Adipocyte (in vitro differentiated cells): ENCODE measurements around the gene IP6K3.
A peak's percentile ranks its signal among the peaks of the same experiment; 100 is the strongest.

Experiments used
- DNase-seq: peaks from one replicate; pipeline ENCODE4 v3.0.0-alpha.2; 2015; ENCODE audit warnings: low read depth
- H3K27me3 ChIP-seq: replicated peaks from 2 replicates; pipeline ENCODE4 v1.7.0; 2013; ENCODE audit warnings: mild to moderate bottlenecking, low read length, moderate library complexity; ENCODE audit not compliant: control insufficient read depth, insufficient read depth
- H3K36me3 ChIP-seq: 2 replicates; pipeline ENCODE4 v1.7.0; 2013; ENCODE audit warnings: low read length, mild to moderate bottlenecking, moderate library complexity; ENCODE audit not compliant: control insufficient read depth, insufficient read depth, severe bottlenecking
- H3K4me1 ChIP-seq: 2 replicates; pipeline ENCODE4 v1.7.0; 2013; ENCODE audit warnings: mild to moderate bottlenecking, low read length, moderate library complexity; ENCODE audit not compliant: control insufficient read depth, insufficient read depth
- H3K4me3 ChIP-seq: 2 replicates; pipeline ENCODE4 v1.7.0; 2013; ENCODE audit warnings: mild to moderate bottlenecking, low read length, moderate library complexity
- H3K9ac ChIP-seq: 2 replicates; pipeline ENCODE4 v1.7.0; 2013; ENCODE audit warnings: mild to moderate bottlenecking, low read length, moderate library complexity
- H3K9me3 ChIP-seq: 2 replicates; pipeline ENCODE4 v1.7.0; 2013; ENCODE audit warnings: mild to moderate bottlenecking, low read length, moderate library complexity; ENCODE audit not compliant: control insufficient read depth

The IP6K3 gene

GRCh38 chr6:33745548-33745947 is 1.2 kb downstream of the IP6K3 start:
- H3K4me3 ChIP-seq: no peak overlapping the region
- no peaks in the 10 kb centered on the region for H3K36me3 ChIP-seq
- DNase-seq: no peak
- H3K27me3 ChIP-seq: peaks cover 25% of the 10 kb centered on the region
- H3K9me3 ChIP-seq: no peaks in the 10 kb centered on the region
- peaks cover 15% of the 10 kb centered on the region for H3K4me1 ChIP-seq
- peak overlapping the region; percentile 9 for H3K9ac ChIP-seq

DNA sequence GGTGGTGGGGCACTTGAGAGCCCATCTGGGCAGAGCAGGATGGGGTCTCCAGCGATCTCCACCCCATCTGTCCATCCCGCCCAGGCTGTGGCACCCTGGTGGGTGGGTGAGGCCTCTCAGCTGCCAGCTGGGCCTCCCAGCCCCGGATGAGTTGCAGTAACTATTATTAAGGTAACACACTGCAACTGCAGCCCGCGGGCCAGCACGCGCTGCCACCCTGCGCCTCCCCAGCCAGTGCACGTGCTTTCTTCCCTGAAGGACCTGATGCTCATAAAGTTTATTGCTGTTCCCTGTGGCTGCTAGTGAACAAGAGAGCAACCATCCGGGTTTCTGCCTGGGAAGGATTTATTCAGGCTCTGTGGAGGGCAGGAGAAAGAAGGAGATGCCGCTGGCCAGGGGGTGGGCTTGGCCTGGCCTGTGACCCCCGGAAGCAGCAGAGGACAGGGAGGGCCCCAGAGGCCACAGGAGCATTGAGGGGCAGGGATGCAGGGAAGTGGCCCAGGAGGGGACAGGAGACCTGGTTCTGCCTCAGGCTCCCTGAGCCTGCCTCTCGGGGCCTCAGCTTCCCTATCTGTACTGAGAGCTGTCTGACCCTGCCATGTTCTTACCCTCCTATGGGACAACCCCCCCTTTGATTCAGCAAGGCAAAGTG is 1.7 kb downstream of the IP6K3 start:
- Histone ChIP-seq H3K4me3 (no peak overlapping the region), H3K9ac (peak overlapping the region; percentile 9), H3K9me3 (no peaks in the 10 kb centered on the region), H3K4me1 (peaks cover 19% of the 10 kb centered on the region), H3K36me3 (no peaks in the 10 kb centered on the region), H3K27me3 (peaks cover 25% of the 10 kb centered on the region)
- no peak for DNase-seq

- DNase-seq: peak; percentile 89
- Histone ChIP-seq H3K4me3 (no peak overlapping the region), H3K36me3 (no peaks in the 10 kb centered on the region), H3K27me3 (peaks cover 25% of the 10 kb centered on the region), H3K9ac (no peak overlapping the region), H3K9me3 (no peaks in the 10 kb centered on the region), H3K4me1 (peaks cover 22% of the 10 kb centered on the region)
These were observed 2.5 kb downstream of the IP6K3 start for GRCh38 chr6:33744001-33744848.

DNA sequence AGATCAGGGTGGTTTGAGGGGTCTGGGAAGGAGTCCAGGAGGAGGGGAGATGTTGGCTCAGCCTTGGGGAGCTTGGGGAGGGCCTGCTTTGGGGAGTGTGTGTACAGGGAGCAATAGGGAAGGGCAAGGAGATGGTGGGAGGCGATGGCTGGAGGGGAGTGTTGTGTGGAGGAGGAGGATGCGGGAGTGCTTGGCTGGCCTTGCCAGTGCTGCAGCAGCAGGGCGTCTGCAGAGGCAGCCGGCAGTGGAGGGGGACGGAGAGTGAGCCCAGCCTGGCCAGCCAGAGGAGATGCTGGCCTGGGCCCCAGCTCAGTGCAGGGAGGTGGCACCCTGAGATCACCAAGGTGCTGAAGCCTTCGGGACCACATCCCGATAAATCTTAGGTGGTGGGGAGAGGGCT is 3.9 kb downstream of the IP6K3 start:
- Histone ChIP-seq H3K9me3 (no peaks in the 10 kb centered on the region), H3K27me3 (peaks cover 29% of the 10 kb centered on the region), H3K36me3 (no peaks in the 10 kb centered on the region), H3K4me1 (peaks cover 22% of the 10 kb centered on the region), H3K9ac (no peak overlapping the region), H3K4me3 (no peak overlapping the region)
- no peak for DNase-seq

DNA sequence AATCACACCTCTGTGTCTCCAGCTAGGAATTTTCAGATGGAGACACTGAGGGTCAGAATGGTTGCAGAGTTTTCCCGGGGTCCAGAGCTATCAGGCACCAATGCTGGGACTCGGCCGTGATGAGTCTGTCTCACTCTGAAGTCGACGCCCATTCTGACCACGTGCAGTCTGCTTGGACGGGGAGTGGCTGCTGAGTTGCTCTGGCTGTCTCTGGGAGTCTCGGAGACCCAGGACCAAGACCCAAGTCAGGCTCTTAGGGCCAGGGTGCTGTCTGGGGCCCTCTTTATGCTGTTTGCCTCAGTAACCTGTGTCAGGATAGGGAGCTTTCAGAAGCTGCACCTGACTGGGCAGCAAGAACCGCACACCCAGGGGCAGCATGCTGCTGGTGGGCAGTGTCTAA is 4.6 kb downstream of the IP6K3 start:
- no peak overlapping the region for H3K9ac ChIP-seq
- H3K4me1 ChIP-seq: peaks cover 22% of the 10 kb centered on the region
- peaks cover 29% of the 10 kb centered on the region for H3K27me3 ChIP-seq
- H3K36me3 ChIP-seq: no peaks in the 10 kb centered on the region
- no peaks in the 10 kb centered on the region for H3K9me3 ChIP-seq
- H3K4me3 ChIP-seq: no peak overlapping the region
- DNase-seq: no peak

GRCh38 chr6:33740794-33741193 is 5.9 kb downstream of the IP6K3 start:
- DNase-seq: no peak
- H3K36me3 ChIP-seq: no peaks in the 10 kb centered on the region
- H3K4me1 ChIP-seq: peaks cover 13% of the 10 kb centered on the region
- H3K4me3 ChIP-seq: no peak overlapping the region
- no peak overlapping the region for H3K9ac ChIP-seq
- no peaks in the 10 kb centered on the region for H3K9me3 ChIP-seq
- peaks cover 29% of the 10 kb centered on the region for H3K27me3 ChIP-seq

DNA sequence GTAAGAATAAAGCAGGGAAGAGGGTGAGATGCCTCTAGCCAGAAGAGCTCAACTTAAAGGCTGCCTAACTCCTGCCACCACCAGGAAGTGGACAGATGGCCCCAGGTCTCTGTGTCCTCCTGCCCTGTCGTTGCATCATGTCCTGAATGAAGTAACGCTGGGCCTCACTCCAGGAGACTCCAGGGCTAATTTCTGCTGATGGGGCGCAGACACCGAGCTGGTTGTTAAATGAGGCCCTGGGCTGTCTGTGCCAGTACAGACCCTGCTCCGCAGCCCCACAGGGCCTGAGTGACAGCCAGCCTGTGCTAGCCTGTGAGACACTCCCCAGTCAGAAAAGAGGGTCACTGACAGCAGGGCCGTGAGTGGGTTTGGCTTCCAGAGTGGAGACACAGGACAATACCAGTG is 6.5 kb downstream of the IP6K3 start:
- peak; percentile 42 for DNase-seq
- H3K36me3 ChIP-seq: no peaks in the 10 kb centered on the region
- H3K9me3 ChIP-seq: no peaks in the 10 kb centered on the region
- H3K9ac ChIP-seq: no peak overlapping the region
- peaks cover 9% of the 10 kb centered on the region for H3K4me1 ChIP-seq
- H3K27me3 ChIP-seq: peaks cover 29% of the 10 kb centered on the region
- H3K4me3 ChIP-seq: no peak overlapping the region

GRCh38 chr6:33739571-33739970 is 7.1 kb downstream of the IP6K3 start:
- Histone ChIP-seq H3K9me3 (no peaks in the 10 kb centered on the region), H3K27me3 (peaks cover 29% of the 10 kb centered on the region), H3K36me3 (no peaks in the 10 kb centered on the region), H3K4me3 (no peak overlapping the region), H3K4me1 (peaks cover 9% of the 10 kb centered on the region), H3K9ac (no peak overlapping the region)
- no peak for DNase-seq

- Histone ChIP-seq H3K36me3 (no peaks in the 10 kb centered on the region), H3K27me3 (peaks cover 25% of the 10 kb centered on the region), H3K9me3 (no peaks in the 10 kb centered on the region), H3K9ac (no peak overlapping the region), H3K4me1 (peaks cover 9% of the 10 kb centered on the region), H3K4me3 (no peak overlapping the region)
- DNase-seq: no peak
These were observed 7.8 kb downstream of the IP6K3 start for GRCh38 chr6:33738879-33739278.

GRCh38 chr6:33738153-33738552 is 8.6 kb downstream of the IP6K3 start:
- Histone ChIP-seq H3K27me3 (peaks cover 18% of the 10 kb centered on the region), H3K9me3 (no peaks in the 10 kb centered on the region), H3K36me3 (no peaks in the 10 kb centered on the region), H3K4me1 (peaks cover 9% of the 10 kb centered on the region), H3K4me3 (no peak overlapping the region), H3K9ac (no peak overlapping the region)
- DNase-seq: no peak

DNA sequence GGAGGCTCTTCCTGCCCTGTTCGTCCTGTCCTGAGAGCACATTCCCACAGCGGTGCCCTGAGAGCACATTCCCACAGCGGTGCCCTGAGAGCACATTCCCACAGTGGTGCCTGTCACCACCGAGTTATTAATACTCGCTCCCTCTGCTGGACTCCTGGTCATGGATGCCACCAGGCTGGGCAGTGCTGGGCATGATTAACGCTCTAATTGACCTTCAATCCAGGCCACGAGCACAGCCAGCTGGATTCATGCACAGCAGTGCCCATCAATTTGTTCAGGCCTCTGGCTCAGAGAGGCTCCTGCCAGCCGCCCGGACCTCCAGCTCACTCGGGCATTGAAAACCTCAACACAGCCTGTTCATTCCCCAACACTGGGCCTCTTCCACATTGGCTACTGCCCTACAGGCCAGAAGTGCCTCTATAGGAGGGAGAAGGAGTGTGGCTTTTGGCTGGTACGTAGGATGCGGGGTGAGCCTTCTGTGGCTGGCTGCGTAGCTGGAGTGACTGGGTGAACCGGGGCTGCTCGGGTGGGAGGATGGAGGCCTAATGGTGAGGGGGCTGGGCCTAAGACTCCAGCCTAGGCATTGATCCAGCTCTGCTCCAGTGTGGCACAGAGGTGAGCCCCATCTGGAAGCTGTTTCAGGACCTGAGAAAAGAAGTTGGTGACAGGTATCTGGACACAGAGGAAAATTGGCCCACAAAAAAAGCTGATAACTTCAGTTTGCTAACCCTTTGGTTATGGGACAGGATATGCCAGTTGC is 9.3 kb downstream of the IP6K3 start:
- no peaks in the 10 kb centered on the region for H3K9me3 ChIP-seq
- DNase-seq: no peak
- H3K27me3 ChIP-seq: peaks cover 16% of the 10 kb centered on the region
- H3K36me3 ChIP-seq: no peaks in the 10 kb centered on the region
- no peak overlapping the region for H3K9ac ChIP-seq
- no peak overlapping the region for H3K4me3 ChIP-seq
- peaks cover 9% of the 10 kb centered on the region for H3K4me1 ChIP-seq
